HG03103 (cell line): ENCODE data around the gene LEKR1.
A peak's percentile ranks its signal among the peaks of the same experiment; 100 is the strongest.

Experiments
- ATAC-seq: cut with Tn5 transposase; IDR thresholded peaks from one replicate; pipeline ENCODE4 v1.9.1; 2021; ENCODE audit warnings: low read depth; ENCODE audit not compliant: unreplicated experiment

The LEKR1 gene

DNA sequence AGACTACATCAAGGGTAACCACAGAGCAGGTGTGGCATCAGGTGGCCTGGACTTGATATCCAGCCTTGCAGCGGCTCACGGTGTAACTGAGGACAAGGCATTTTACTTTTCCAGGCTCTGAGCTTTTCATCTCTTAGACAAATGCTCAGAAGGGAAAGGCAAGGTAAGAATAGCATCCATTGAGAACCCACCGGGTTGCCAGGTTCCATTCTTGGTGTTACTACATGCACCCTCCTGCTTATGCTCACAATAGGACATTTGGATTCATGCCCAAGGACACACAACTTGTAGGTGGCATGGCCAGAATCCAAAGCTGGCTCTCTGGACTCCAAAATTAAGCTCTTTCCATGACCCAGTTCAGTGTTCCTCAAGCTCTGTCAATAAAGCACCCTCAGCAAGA lies 248.3 kb downstream of the LEKR1 start:
- ATAC-seq: no peak

DNA sequence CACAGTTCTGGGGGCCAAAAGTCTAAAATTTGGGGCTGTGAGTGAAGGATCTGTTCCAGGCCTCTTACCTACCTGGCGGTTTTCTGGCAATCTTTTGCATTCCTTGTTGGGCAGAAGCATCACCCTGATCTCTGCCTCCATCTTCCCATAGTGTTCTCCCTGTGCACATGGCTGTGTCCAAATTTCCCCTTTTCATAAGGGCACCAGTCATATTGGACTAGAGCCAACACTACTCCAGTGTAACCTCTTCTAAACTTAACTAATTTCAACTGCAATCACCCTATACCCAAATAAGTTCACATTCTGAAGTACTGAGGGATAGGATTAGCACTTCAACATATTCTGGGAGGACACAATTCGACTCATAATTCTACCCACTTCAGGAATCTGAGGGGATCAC lies 248.8 kb downstream of the LEKR1 start:
- ATAC-seq: no peak

DNA sequence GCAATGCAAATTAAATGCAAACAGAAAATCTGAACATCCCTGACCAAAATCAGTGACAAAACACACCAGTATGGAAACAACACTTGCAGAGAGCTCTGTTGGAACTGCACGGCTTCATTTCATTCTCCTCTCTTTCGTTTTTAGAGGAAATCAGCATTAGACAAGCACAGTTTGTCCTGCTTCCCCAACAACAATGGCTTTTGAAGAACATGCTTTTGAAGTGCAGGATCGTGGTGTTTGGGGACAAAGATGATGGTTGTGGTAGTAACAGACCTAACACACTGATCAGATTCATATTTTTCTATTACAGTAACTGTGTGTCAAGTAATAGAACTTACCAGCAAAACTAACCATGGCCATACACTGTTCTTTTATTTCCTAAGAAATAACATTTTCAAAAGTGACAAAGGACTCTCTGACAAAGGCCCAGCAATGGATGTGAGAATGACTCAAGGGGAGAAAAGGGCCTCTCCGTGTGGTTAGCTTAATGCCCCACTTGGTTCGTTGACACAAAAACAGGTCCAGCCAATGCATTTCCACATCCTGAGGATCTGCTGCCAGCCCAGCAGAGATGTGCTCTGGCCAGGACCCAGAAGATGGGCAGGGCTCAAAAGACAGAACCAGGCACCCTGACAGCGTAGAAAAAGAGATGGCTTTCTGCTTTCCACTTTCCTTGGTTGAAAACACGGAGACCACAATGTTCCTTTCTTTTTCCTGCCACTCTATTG lies 249.7 kb downstream of the LEKR1 start:
- no peak for ATAC-seq

DNA sequence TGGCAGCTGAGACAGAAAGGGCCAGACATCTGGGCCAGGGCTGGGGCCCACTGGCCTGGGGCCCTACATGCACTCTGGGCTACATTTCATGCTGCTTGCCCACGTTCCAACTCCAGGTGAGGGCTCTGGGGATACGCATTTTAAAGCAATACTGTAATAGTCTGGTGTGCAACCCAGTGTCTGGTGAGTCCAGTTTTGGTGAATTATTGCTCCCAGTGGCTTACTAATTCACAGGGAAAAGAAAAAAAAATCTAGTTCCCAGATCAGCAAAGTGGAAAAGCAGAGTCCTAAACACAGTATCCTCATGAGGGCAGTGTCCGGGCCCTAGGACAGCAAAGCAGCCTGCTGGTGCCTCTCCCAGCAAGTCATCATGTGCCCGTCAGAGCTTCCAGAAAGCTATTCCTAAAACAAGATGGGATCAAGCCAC lies 251.4 kb downstream of the LEKR1 start:
- no peak for ATAC-seq

DNA sequence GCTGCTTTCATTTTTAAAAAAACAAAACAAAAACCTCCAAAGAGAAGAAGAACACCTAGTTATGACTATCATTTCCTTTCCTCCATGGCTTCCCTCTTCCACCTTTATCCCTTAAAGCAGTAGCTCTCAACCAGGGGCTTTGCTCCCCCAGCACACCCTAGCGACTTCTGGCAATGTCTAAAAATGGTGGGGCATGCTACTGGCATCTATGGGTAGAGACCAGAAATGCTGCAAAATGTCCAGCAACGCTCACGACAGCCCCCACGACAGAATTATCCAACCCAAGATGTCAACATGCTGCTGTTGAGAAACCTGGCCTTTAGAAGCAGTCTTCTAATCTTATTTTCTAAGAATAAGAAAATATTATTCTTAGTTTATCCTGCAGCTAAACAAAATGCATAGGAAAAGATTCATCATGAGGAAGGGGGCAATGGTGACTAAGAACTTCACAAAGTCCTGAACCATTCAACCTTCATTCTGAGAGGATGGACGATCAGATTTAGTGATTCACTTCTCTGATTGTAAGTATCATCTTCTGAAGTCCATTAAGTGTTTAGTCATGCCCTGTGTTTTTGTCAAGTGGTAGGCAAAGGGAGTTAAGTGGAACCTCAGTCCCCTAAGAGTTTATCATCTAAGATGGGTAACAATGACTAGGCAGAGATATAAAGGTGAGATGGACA lies 252.1 kb downstream of the LEKR1 start:
- no peak for ATAC-seq

DNA sequence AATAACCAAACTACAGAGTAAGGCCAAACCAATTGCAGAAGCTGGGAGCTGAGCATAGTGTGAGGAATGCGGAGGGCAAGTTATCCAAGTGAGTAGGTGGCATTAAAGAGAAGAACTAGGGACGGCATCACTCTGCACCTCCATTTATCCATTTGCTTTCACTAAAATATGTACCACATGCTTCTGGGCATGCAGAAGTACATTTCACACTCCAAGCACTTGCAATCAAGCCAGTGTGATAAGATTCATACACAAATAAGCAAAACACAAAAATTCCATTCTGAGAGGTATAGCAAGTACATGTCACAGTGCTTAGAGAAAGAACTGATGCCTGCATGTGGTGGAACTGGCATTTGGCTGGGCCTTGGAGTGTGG lies 252.6 kb downstream of the LEKR1 start:
- no peak for ATAC-seq

DNA sequence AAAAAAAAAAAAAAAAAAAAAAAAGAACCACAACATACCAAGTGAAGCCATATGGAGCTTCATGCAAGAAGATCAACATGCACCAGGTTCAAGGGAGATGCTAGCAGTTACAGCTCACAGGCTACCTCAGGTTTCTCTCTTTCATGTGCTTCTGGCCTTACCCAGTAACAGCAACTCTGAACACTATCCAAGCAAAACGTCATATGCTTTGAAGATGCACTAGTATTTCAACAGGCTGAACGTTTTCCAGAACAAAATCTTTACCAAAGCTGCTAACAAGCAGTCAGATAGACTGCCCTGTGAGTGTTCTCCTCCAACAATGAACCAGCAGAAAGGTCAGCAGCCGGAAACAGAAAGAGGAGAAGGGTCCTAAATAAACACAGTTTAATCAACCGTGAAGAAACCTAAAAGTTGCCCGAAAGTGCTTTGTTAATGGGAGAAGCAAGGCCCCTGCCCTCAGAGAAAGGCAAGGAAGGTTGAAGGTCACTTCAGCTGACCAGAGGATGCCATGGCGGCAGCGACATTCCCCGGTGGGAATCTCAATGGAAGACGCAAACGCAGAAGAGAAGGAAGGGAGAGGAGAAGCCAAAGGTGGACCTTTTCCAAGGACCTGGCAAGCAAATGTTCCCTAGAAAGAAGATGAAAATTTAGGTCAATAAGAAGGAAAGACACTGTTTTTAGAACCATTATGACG lies 253.7 kb downstream of the LEKR1 start:
- no peak for ATAC-seq

DNA sequence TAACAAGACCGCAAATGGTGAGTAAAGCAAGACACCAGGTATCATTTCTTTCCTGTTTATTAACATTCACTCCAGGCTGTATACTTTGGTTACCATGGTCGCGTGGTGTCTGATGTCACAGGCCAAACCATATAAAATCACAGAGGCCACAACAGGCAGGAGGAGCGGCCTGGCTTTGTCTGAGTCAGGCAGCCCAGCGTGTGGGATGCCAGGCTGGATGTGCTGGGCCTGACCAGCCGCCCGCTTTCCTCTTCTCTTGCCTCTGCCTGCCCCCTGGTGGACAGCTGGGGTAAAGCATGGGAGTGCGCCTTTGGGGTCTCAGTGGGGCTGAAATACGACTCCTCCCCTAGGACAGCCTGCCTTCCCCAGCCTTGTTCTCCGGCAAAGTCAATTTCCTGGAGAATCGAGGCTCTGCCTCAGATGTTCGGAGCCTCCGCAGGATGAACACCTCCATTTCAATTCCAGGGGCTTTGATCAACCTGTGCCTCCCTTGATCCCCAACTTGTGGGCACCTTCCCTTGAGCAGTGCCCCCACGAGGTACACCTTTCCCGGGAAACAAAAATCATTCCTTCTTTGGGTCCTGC lies 255.6 kb downstream of the LEKR1 start:
- peak; percentile 81 for ATAC-seq

DNA sequence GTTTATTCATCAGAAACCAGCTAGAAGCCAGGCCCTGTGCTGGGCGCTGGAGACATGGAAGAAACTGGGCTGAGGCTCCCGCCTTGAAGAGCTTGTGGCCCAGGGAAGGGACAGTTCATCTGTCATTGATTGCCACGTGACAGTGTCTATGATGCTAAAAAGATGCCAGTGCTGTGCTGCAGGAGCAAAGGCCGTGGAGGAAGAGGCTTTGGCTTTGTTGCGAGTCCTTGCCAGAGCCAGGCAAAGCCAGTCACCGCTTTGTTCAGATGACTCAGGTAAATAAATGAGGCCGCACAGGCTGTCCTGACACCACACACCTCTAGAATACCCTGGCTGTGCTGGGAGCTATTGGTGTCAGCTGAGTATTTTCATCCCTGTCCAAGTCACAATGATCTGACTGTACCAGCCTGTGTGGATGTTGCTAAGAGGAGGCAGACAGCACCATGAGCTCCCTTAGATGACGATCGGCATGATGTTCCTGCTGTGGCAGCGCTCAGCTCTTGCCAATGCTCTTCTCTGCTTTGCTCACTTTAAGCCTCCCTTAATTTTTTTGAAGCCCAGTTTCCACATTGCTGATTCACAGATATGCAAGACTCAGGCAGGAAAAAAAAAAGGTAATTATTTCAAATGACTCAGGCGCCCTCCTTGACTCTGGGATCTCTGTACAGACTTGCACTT lies 256.3 kb downstream of the LEKR1 start:
- no peak for ATAC-seq

DNA sequence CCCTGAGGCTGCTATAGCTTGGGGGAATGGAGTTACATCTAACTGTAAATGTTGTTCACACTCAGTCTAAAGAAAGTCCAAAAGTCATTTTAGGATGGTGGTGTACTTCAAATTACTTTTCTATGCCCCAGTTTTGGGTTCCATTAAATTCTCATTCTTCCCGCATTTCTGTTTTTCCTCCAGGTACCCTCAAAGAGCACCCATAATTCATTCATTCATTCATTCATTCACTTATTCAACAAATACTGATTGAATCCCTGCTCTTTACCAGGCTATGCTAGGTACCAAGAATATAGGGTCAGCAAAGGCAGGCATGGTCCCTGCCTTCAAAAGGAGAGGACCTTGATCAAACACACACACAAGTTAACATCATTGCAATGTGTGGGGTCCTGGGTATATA lies 257.7 kb downstream of the LEKR1 start:
- ATAC-seq: no peak

DNA sequence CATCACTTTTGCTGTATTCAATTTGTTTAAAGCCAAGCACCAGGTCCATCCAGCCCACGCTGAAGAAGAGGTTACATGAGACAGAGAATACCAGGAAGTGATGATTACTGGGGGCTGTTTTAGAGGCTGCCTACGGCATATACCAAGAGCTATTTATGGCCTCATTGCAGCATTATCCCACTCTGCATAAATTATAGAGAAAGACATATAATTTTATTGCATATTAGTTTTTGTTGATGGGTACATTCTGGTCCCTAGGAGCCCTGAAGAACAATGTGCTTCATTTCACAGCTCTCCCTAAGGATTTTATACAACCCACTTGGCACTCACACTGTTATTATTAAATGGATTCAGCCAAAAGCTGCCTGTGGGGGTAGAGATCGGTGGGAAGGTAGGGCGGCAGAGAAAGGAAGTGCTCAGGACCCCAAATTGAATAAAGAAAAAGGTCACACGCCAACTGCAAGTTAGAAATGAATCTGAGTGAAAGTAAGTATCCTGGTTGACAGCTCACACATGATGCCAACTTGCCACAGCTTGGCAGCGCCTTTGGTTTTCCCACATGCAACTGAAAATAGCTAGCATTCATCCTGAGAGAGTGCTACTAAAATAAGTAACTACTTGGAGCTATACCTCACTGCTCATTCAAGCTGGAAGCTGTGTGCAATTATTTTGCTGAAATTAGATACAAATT lies 260.1 kb downstream of the LEKR1 start:
- ATAC-seq: no peak

DNA sequence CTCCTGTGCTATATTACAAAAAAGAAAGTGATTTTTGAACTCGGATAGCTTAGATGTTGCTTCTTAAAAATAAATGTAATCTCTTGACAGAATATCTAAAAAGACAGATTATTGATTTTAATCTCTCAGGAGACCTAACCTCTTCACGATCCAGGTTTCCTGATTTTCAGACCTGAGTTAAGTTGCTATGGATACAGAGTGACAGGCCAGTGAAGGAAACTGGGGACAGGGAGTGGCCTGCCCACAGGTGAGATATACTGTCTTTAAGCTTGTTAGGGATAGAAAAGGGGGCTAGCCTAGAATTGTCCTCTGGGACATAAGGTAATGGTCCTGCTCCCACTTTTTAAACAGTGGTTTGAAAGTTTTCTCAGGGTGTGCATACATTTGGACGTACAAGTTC lies 260.6 kb downstream of the LEKR1 start:
- no peak for ATAC-seq

DNA sequence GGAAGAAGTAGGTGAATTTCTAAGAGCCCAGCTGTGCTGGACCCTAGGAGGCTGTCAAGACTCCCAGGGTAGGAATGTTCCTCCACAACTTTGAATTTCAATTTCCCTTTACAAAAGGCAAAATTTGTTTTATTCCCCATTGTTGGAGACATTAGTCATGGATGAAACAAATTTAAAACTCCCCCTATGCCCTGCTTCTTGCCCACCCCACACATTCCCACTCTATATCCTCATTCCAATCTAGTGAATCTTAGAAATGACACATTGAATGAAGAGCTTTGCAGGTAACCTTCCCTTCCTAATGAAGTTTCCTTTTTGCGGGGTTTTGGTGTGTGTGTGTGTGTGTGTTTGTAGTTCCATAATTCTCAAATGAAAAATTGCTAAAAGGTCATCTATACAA lies 261.2 kb downstream of the LEKR1 start:
- no peak for ATAC-seq

DNA sequence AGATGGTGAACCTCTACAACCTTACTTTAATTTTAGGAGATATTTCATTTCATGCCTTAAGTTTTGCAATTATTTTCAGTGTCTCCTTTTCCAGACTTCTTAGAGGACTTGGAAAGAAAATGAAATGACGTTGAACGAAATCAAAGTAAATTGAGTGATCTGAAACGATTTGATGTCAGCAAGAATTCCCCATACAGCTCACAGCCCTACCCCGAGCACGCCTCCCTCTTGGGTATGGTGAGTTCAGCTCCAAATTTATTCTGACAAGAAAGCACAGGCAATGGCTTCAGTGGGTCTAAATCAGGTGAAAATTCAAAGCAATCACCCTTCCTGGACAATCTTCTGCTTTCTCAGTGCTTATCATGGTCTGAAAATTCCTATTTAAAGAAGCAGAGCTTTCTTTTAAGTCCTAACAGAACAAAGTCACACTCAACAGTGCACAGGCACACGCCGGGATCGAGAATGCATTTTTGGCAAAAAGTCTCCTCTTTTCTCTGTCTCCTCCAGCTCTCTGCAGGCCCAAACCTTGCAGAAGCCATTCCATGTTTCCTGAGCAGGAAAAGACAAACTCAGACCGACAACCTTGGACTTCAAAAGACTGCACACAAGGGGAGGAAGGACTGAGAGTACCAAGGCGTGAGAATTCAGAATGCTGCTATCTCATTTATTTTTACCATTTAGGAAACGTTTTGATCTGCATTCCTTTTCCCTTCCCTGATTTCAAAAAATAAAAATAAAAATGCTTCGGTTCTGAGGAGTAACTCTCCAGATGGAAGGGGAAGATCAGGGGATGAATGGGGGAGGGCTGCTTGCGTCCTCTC lies 261.8 kb downstream of the LEKR1 start:
- no peak for ATAC-seq

DNA sequence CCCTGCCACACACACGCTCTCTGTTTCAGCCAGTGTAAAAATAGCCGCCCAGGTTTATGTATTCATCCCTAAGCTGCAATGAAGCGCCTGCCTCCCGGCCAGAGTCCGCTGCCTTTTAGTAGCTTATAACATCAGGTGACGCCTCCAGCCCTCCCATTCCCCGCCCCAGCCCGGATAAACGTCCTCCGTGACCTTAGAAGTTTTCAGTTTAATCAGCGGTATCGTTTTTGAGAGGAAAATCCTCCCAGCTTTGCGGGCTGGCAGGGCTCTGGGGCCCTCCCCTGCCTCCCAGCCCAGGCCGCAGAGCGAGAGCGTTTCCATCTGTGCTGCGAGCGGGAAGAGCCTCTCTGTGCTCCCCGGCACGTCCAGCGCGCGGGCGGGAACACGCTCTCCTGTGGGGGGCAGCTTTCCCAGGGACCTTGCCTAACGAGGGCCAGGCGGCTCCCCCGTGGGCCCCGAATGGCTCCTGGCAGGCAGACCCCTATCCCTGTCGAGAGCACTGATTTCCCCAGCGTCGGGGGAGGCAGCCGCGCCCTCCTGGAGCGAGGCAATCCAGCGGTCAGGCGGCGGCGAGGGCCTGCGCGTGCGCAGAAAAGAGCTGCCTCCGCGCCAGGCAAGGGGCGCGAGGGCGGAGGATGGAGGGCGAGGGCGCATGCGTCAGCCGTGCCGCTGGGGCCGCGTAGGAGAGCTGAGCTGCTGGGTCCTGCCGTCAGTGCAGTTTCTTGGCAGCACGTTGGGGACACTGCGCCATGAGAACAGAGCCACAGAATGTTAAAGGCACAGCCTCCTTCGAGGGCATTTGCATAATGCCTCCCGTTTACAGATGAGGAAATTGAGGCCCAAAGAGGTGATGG lies 262.7 kb downstream of the LEKR1 start:
- peak; percentile 62 for ATAC-seq

DNA sequence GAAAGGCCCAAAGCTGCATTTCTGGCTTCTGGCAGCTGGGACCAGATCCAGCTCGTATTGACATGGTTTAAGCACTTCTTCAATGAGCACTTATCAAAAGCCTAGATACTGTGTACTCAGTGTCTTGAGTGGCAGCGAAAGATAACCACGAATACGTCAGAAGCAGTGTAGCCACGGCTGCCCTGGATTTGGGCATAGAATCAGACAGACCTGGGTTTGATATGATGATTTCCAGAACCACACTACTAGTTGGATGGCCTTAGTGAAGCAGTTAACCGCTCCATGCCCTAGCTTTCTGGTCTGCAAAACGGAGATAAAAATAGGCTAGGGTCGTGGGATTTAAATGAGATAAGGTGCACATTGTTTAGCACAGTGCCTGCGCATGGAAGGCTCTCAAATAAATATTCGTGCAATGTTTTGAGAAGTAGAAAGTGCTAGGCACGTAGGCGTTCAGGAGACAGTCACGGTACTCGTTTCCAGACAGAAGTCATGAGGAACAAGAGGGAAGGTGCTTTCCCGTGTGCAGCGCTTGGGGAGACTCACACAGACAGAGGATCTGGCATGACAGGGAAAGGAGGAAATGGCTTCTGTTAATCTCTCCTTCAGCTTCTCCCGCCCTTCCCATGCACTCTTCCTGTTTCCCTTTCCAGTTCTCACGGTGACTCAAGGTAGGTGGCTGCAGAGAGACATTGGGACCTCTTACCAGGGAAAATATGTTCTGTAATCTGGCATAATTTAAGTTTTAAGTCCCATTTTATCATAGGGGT lies 263.5 kb downstream of the LEKR1 start:
- ATAC-seq: peak; percentile 10

DNA sequence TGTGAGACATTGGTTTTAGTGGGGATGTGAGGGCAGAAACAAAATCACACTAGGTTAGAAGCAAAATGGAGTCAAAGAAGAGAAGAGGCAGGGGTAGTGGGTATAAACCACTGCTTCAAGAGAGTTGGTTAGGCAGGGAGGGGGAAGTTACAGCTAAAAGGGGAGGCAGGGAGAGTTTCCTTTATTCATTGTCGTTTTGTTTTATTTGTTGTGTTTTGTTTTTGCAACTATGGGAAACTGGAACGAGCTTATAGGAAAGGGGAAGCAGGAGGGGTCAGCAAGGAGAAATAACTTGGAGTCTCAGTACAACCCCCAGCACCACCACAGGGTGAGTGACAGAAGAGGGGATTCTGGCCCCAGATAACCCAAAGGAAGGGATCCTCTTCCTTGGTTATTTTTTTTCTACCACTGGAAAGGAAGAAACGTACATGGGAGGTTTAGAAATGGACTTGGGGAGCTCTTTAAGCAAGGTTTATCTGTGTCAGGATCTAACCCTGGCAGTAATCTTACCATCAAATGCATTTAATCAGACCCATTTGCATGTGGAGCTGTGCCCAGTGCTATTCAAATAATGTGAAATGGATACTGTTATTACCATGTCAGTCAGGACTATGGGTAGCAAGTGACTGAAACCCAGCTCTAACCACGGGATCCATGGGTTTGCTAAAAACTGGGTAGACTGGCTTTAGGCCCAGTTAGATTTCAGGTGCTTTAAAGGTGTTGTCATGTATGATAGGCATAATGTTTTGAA lies 265.1 kb downstream of the LEKR1 start:
- ATAC-seq: no peak
